Measurements from ENCODE around the gene ETS2.
A peak's percentile ranks its signal among the peaks of the same experiment; 100 is the strongest.

- TF ChIP-seq CTCF (IDR thresholded peaks at IDR 0.05) (peak; percentile 17 to 70 (median 54)), POLR2A (IDR thresholded peaks at IDR 0.05) (no peak)
Measured at GRCh38 chr21:38804789-38805327, 871 bp upstream of the ETS2 start.

All from thyroid gland (tissue), 4 donors.